Fibroblast of upper back skin (primary cell): Measurements from ENCODE around the gene KCNJ4.
"Not testable (repeated sequence)": the region's sequence is repeated elsewhere in the genome, so short reads cannot be mapped to it uniquely, and the experiment has no call there.

Experiments
- DNase-seq: peaks from one replicate; pipeline ENCODE4 v3.0.0-alpha.2; 2013

Gene KCNJ4

DNA sequence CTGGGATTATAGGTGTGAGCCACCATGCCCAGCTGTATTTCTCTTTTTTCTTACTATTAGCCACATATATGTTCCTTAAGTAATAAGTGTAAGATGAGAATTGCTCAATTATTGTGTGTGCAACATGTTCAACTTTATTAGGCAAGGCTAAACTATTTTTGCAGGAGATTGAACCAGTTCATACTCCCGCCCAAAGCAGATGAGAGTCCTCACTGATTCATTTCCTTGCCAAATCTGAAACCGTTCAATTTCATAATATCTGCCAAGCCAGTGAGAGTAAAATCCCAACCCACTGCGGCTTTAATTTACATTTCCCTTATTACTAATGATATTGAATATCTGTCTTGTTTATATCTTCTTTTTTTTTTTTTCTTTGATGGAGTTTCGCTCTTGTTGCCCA, 48.4 kb downstream of the KCNJ4 start:
- no peak for DNase-seq

DNA sequence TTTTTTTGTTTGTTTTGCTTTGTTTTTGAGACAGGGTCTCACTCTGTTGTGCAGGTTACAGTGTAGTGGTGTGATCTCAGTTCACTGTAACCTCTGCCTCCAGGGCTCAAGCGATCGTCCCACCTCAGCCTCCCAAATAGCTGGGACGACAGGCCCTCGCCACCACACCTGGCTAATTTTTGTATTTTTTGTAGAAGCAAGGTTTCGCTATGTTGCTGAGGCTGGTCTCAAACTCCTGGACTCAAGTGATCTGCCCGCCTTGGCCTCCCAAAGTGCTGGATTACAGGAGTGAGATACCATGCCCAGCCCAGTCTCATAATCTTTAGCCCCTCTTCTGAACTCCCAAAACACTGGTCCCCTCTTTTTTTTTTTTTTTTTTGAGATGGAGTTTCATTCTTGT, 50.6 kb downstream of the KCNJ4 start:
- DNase-seq, result no peak

DNA sequence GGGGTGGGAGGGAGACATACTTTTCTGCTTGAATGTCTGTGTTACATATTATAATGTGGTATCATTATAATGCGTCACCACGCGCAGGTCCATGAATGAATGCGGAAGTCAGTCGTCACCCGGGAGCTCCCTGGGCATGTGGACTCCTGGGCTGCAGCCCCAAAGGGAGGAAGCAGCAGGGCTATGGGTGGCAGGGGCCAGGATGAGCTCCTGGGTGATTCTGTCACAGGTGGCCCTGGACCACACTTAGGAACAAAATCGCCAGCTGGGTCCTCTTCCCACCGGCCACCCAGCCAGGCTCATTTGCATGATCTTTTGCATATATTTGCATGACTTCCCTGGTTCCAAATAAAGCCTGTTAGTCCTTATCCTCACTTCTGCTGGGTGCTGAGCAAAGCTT, 51.2 kb downstream of the KCNJ4 start:
- peak; percentile 20 for DNase-seq

DNA sequence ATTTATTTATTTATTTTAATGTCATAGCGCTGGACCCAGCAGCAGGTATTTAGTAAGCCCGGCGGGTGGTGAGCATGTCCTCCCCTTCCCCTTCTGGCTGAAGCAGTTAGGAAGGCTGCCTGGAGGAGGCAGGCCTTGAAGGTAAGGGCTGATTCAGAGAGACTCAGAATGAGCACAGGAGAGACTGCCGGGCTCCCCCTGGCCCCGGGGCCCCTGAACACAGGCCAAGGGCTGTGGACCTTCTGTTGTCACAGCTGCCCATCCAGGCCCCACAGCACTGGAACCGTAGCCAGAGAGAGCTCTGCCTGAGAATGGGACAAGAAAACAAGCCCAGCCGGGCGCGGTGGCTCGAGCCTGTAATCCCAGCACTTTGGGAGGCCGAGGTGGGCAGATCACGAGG, 52.8 kb downstream of the KCNJ4 start:
- no peak for DNase-seq

- DNase-seq, result no peak
Measured at GRCh38 chr22:38401336-38402084, 53.5 kb downstream of the KCNJ4 start.

- not testable (repeated sequence) for DNase-seq
Measured at GRCh38 chr22:38400256-38400655, 54.7 kb downstream of the KCNJ4 start.

DNA sequence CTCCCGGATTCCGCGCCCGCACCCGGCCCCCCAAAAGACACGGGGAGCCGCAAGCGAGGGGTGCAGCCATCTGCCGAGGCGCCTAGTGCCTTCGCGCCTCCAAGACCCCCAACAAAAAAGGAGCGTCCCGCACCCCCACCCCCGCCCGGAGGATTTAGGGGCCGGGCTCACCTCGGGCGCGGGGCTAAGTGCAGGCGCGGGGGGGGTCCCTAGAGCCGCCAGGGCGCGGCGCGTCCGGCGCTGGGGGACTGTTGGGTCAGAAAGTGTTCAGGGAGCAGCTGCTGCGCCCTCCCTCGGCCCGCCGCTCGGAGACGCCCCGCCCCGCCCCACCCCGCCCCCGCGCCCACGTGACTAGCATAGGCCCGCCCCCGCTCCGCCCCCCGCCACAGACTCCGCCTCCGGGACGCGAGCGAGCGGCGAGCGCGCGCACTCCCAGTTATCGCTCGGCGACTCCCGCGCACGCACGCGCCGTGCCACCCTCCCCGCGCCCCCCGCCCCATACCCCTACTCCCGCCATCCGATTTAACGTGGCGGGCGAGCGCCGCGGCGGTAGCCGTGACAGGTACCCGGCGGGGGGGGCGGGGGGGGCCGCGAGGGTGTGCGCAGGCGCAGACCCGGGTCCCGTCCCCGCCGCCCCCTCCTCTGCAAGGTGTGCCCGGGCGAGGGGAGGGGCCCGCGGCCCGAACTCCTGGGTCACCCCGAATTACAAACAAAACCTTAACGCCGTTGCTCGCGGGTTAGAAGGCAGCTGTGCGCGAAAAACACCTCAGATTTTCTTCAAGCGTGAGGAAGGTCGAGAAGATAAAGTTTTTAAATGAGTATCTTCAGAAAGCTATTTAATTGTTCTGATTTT, 56.2 kb downstream of the KCNJ4 start:
- DNase-seq, result peak; percentile 74

DNA sequence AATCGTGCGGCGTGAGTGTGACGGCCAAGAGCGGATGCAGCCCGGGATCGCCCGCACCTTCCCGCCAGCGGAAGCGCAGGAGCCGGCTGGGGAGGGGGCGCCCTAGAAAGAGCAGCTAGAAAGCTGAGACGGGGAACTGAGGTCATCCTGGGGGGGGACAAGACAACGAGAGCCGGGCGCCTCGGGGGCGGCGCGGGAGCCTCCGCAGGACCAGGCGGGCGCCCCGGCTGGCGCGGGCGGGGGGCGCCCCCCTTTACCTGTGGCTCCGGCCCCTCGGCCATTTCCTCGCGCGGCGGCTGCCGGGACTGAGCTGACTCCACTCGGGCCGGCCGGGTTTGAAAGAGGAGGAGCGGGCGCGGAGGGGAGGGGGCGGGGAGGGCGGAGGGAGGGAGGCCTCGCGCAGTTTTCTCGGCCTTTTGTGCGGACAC, 56.8 kb downstream of the KCNJ4 start:
- peak; percentile 36 for DNase-seq

- DNase-seq, result peak; percentile 27
Measured at GRCh38 chr22:38397189-38398085, 57.6 kb downstream of the KCNJ4 start.

GRCh38 chr22:38396440-38397069, 58.4 kb downstream of the KCNJ4 start:
- not testable (repeated sequence) for DNase-seq

GRCh38 chr22:38395944-38396343, 59.1 kb downstream of the KCNJ4 start:
- not testable (repeated sequence) for DNase-seq

- DNase-seq, result not testable (repeated sequence)
Measured at GRCh38 chr22:38394929-38395624, 59.9 kb downstream of the KCNJ4 start.

DNA sequence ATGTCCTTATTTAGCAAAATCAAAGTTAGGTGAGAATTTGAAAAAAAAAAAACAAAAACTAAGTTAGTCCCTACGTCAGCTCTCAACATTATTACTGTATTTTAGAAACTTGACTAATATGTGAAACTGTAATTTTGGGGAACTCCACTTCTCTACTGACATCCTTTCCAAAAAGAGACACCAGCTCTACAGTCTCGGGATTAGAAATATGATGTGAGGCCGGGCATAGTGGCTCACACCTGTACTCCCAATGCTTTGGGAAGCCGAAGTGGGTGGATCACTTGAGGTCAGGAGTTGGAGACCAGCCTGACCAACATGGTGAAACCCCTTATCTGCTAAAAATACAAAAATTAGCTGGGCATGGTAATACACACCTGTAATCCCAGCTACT, 65.6 kb downstream of the KCNJ4 start:
- not testable (repeated sequence) for DNase-seq

- DNase-seq, result not testable (repeated sequence)
Measured at GRCh38 chr22:38388506-38389427, 66.2 kb downstream of the KCNJ4 start.

DNA sequence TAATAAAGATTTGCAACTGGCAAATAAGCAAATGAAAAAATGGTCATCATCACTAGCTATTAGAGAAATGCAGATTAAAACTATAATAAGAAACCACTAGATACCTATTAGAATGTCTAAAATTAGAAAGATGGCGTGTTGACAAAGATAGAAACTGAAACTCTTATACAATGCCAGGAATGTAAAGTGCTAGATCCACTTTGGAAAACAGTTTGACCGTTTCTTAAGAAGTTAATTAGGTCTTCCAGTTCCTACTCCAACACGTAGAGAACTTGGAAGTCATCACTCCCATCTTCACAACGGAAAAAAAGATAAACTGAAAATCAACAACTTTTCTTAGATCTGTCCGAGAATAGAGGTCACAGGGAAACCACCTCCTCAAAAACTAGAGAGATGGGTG, 68.1 kb downstream of the KCNJ4 start:
- DNase-seq, result not testable (repeated sequence)

GRCh38 chr22:38383417-38383816, 71.6 kb downstream of the KCNJ4 start:
- no peak for DNase-seq

DNA sequence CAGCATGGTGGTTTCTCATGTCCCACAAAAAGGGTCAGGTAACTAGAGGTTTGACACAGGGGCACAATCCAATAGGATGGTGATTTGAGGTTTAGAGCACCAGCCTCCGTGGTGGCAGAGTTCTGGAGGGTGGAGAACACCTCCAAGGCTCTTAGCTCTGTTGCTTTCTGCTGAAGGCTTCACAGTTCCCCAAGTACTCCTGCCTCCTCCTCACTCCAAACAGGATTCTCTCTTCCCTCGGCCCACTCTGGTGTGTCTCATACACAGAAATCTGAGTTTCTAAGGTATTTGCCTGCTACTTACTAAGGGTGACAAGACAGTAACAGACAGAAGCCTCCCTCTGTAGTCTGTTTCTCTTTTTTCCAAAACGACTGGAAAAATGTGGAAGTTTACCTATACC, 73.6 kb downstream of the KCNJ4 start:
- DNase-seq, result not testable (repeated sequence)
